ENCODE data around the gene FAM136A.
A peak's percentile ranks its signal among the peaks of the same experiment; 100 is the strongest.
"Not testable (repeated sequence)": the region's sequence is repeated elsewhere in the genome, so short reads cannot be mapped to it uniquely, and the experiment has no call there.

The FAM136A gene

GRCh38 chr2:70297828-70298227, 4.0 kb downstream of the FAM136A start:
- DNase-seq (ENCODE audit: low spot score): not testable (repeated sequence)

GRCh38 chr2:70283500-70284191, 18.2 kb downstream of the FAM136A start:
- no peak for DNase-seq (ENCODE audit: low spot score)

GRCh38 chr2:70282439-70282838, 19.4 kb downstream of the FAM136A start:
- DNase-seq (ENCODE audit: low spot score): no peak

- peak; percentile 1 for DNase-seq (ENCODE audit: low spot score)
Measured at GRCh38 chr2:70280242-70280798, 21.5 kb downstream of the FAM136A start.

- DNase-seq (ENCODE audit: low spot score): no peak
Measured at GRCh38 chr2:70270323-70270722, 31.5 kb downstream of the FAM136A start.

- not testable (repeated sequence) for DNase-seq (ENCODE audit: low spot score)
Measured at GRCh38 chr2:70269422-70270302, 32.2 kb downstream of the FAM136A start.

- not testable (repeated sequence) for DNase-seq (ENCODE audit: low spot score)
Measured at GRCh38 chr2:70266925-70267324, 34.9 kb downstream of the FAM136A start.

GRCh38 chr2:70261501-70261900, 40.4 kb downstream of the FAM136A start:
- no peak for DNase-seq (ENCODE audit: low spot score)

GRCh38 chr2:70258532-70258875, 43.4 kb downstream of the FAM136A start:
- DNase-seq (ENCODE audit: low spot score): no peak

GRCh38 chr2:70255637-70256314, 46.1 kb downstream of the FAM136A start:
- no peak for DNase-seq (ENCODE audit: low spot score)

- DNase-seq (ENCODE audit: low spot score): no peak
Measured at GRCh38 chr2:70250434-70250833, 51.4 kb downstream of the FAM136A start.

- peak; percentile 99 for DNase-seq (ENCODE audit: low spot score)
Measured at GRCh38 chr2:70248181-70248847, 53.6 kb downstream of the FAM136A start, which contains the start of gene TIA1. TIA1 (minus strand) TSS chr2:70248628; CDS start chr2:70248430, 198 bp downstream.

GRCh38 chr2:70247364-70248180, 54.3 kb downstream of the FAM136A start:
- DNase-seq (ENCODE audit: low spot score): no peak

Data from ecto neural progenitor cell (in vitro differentiated cells).